Uterus (tissue), 4 donors: ENCODE data around the gene CR1. TPM values are rescaled to one million over a fixed set of nuclear protein-coding genes. Genes with fewer than 3 reads are reported as not detected.
"Not testable (repeated sequence)": the region's sequence is repeated elsewhere in the genome, so short reads cannot be mapped to it uniquely, and the experiment has no call there.

Experiments
- DNase-seq, 2 donors: peaks; one replicate each; pipeline ENCODE4 v3.0.0-alpha.2; 2019 to 2020
- H3K27ac ChIP-seq, 2 donors: fragments of 200-600 bp; sonication (generic); 1 replicate in 1 of 2; 2 replicates in 1 of 2; pipeline ENCODE4 v1.5.1; 2016 to 2018
- H3K27me3 ChIP-seq, 2 donors: fragments of 200-600 bp; sonication (generic); one replicate each; pipeline ENCODE4 v1.5.1; 2018 to 2019; ENCODE audit warnings: control low read depth in 1 of 2
- H3K36me3 ChIP-seq, 2 donors: fragments of 200-600 bp; sonication (generic); one replicate each; pipeline ENCODE4 v1.5.1; 2019; ENCODE audit warnings: control low read depth in 1 of 2
- H3K4me1 ChIP-seq, 2 donors: fragments of 200-600 bp; sonication (generic); one replicate each; pipeline ENCODE4 v1.5.1; 2018 to 2019; ENCODE audit warnings: control low read depth in 1 of 2
- H3K4me3 ChIP-seq, 2 donors: fragments of 200-600 bp; sonication (generic); 1 replicate in 1 of 2; 2 replicates in 1 of 2; pipeline ENCODE4 v1.5.1; 2018 to 2019; ENCODE audit warnings: mild to moderate bottlenecking in 1 of 2
- H3K9me3 ChIP-seq, 2 donors: fragments of 200-600 bp; sonication (generic); one replicate each; pipeline ENCODE4 v1.5.1; 2019; ENCODE audit warnings: control low read depth in 1 of 2
- CTCF ChIP-seq, 4 experiments: fragments of 200-600 bp in 2 of 4; fragments of 450-650 bp in 2 of 4; sonication (generic) in 2 of 4; IDR thresholded peaks; one replicate each; pipeline ENCODE4 v1.5.1; 2016 to 2019; ENCODE audit warnings: antibody characterized with exemption in 4 of 4, mild to moderate bottlenecking in 2 of 4, moderate library complexity in 1 of 4
- POLR2A ChIP-seq, 2 donors: fragments of 450-650 bp; IDR thresholded peaks; one replicate each; pipeline ENCODE4 v1.6.1; 2016; ENCODE audit warnings: antibody characterized with exemption in 2 of 2, mild to moderate bottlenecking in 1 of 2, moderate library complexity in 1 of 2
- intact Hi-C: fragments of 100-400 bp; cut with DNase I; formaldehyde crosslinking; loops from one replicate; pipeline ENCODE4 v1.15.1; 2023; ENCODE audit warnings: low total_unique reads
- total RNA-seq, 4 donors: library from RNA; depleted of rRNA in 3 of 4; stranded (reverse); fragments of >200 nt in 3 of 4; gene quantifications; one replicate each; pipeline versions ENCODE4 v1.1.0 to v1.2.4, GENCODE V29; 2014 to 2023
- donor health status: DM: yes; HTN: yes; CAD: no.

Gene CR1
- total RNA-seq, 4 donors from 2014 or later, result 1.8 to 3.7 (median 2.5) TPM

- H3K36me3 ChIP-seq, result no peaks in the 10 kb centered on the region
- H3K27ac ChIP-seq, result no peak overlapping the region
- DNase-seq, result no peak
- no peaks in the 10 kb centered on the region for H3K27me3 ChIP-seq
- no peaks in the 10 kb centered on the region for H3K4me1 ChIP-seq
- intact Hi-C loops, result no loop called here
- no peaks in the 10 kb centered on the region for H3K9me3 ChIP-seq
- TF ChIP-seq CTCF (IDR thresholded peaks at IDR 0.05), result no peak
- no peak for TF ChIP-seq POLR2A (IDR thresholded peaks at IDR 0.05)
- no peak overlapping the region for H3K4me3 ChIP-seq
These were observed 1.8 kb upstream of the CR1 start for GRCh38 chr1:207494171-207494570.

DNA sequence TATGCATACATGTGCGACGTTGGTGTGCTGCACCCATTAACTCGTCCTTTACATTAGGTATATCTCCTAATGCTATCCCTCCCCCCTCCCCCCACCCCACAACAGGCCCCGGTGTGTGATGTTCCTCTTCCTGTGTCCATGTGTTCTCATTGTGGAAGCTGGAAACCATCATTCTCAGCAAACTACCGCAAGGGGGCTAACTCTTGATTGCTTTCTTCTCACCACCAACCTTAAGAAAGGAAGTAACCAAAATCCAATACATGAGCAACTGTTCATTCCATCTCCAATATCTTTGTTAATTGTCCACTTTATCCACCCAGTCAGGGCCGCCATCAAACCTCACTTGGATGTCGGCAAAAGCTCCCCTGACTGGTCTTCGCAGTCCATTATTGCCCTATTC lies 676 bp upstream of the CR1 start:
- DNase-seq, intact Hi-C loops, H3K9me3 ChIP-seq, H3K4me1 ChIP-seq, H3K27ac ChIP-seq, H3K27me3 ChIP-seq, H3K4me3 ChIP-seq, H3K36me3 ChIP-seq: not testable (repeated sequence)

- intact Hi-C loops, result no loop called here
- H3K36me3 ChIP-seq, result no peaks in the 10 kb centered on the region
- H3K4me3 ChIP-seq, result no peak overlapping the region
- H3K27ac ChIP-seq, result no peak overlapping the region
- H3K27me3 ChIP-seq, result peaks cover 0 to 19% of the 10 kb centered on the region in 2 donors
- H3K9me3 ChIP-seq, result no peaks in the 10 kb centered on the region
- TF ChIP-seq POLR2A (IDR thresholded peaks at IDR 0.05), result no peak
- no peak for TF ChIP-seq CTCF (IDR thresholded peaks at IDR 0.05)
- DNase-seq, result no peak
- no peaks in the 10 kb centered on the region for H3K4me1 ChIP-seq
These were observed 2.0 kb downstream of the CR1 start for GRCh38 chr1:207497941-207498340.

DNA sequence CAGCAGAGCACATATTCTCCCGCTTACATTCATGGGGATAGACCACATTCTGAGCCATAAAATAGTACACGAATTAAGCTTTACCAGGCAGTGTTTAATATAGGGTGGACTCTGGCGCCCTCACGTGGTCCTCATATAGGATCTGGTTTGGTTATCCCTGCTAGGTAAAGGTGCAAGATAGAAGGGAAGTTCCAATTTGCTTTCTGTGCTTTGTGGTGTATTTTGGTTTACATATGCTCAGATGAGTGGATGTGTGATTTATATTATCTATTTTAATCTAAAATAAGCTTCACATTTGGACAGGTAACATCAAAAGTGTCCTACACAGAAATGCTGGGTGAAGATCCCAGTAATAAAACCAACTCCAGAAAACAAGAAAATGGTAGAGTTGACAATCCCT lies 3.6 kb downstream of the CR1 start:
- H3K27me3 ChIP-seq, result peaks cover 0 to 19% of the 10 kb centered on the region in 2 donors
- H3K4me1 ChIP-seq, result no peaks in the 10 kb centered on the region
- no peaks in the 10 kb centered on the region for H3K36me3 ChIP-seq
- TF ChIP-seq POLR2A (IDR thresholded peaks at IDR 0.05), result no peak
- TF ChIP-seq CTCF (IDR thresholded peaks at IDR 0.05), result peak; percentile 33 to 60 (median 49)
- H3K27ac ChIP-seq, result no peak overlapping the region
- H3K4me3 ChIP-seq, result no peak overlapping the region
- peak; percentile 19 to 39 for DNase-seq
- H3K9me3 ChIP-seq, result no peaks in the 10 kb centered on the region
- intact Hi-C loops, result no loop called here

DNA sequence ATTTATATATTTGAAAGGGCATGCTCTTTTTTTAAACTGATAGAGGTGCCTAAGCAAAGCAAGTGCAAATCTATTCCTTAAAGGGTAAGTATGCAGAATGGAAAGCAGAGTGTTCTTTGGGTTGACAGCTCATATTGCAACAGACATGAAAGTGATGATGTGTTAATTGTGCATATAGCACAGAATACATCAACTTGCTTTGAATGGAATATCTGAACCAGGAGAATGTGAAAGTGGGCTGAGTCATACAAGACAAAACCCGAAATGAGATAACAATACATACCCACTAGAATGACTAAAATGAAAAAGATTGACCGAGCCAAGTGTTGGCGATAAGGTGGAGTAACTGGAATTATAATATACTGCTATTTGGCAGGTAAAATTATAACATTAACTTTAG lies 4.3 kb downstream of the CR1 start:
- no peak for TF ChIP-seq POLR2A (IDR thresholded peaks at IDR 0.05)
- TF ChIP-seq CTCF (IDR thresholded peaks at IDR 0.05), result no peak
- H3K9me3 ChIP-seq, result no peaks in the 10 kb centered on the region
- no peak overlapping the region for H3K27ac ChIP-seq
- intact Hi-C loops, result no loop called here
- DNase-seq, result no peak
- no peaks in the 10 kb centered on the region for H3K36me3 ChIP-seq
- no peak overlapping the region for H3K4me3 ChIP-seq
- peaks cover 0 to 19% of the 10 kb centered on the region in 2 donors for H3K27me3 ChIP-seq
- H3K4me1 ChIP-seq, result no peaks in the 10 kb centered on the region

DNA sequence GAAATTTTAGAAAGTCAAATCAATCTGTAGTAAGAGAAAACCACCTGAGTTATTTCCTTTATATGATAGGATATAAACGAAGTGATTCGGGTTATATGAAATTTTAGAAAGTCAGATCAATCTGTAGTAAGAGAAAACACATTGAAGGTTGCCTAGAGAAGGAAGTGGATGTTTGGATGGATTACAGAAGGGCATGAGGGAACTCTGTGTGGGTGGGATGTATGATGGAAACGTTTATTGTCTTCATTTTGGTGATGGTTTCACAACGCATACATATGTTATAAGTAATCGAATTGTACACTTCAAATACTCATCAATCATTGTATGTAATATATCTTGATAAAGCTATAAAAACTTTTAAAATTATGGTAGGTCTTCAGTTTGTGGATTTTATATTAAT lies 5.1 kb downstream of the CR1 start:
- no peak overlapping the region for H3K27ac ChIP-seq
- intact Hi-C loops, result no loop called here
- no peak for DNase-seq
- no peaks in the 10 kb centered on the region for H3K36me3 ChIP-seq
- peaks cover 0 to 19% of the 10 kb centered on the region in 2 donors for H3K27me3 ChIP-seq
- H3K9me3 ChIP-seq, result no peaks in the 10 kb centered on the region
- H3K4me3 ChIP-seq, result no peak overlapping the region
- TF ChIP-seq POLR2A (IDR thresholded peaks at IDR 0.05) (no peak), CTCF (IDR thresholded peaks at IDR 0.05) (no peak)
- no peaks in the 10 kb centered on the region for H3K4me1 ChIP-seq
